Nasal cavity respiratory epithelium epithelial cell of viscerocranial mucosa (primary cell): Measurements from ENCODE around the gene TBCB. TPM values are rescaled to one million over a fixed set of nuclear protein-coding genes. Genes with fewer than 3 reads are reported as not detected.

ENCODE experiments used
- total RNA-seq: library from RNA; depleted of rRNA; stranded (reverse); fragments of >200 nt; gene quantifications from 2 replicates; pipeline ENCODE4 v1.2.3, GENCODE V29; 2014

Gene TBCB, protein sequence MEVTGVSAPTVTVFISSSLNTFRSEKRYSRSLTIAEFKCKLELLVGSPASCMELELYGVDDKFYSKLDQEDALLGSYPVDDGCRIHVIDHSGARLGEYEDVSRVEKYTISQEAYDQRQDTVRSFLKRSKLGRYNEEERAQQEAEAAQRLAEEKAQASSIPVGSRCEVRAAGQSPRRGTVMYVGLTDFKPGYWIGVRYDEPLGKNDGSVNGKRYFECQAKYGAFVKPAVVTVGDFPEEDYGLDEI
- 102 and 103 TPM in 2 replicates for total RNA-seq

DNA sequence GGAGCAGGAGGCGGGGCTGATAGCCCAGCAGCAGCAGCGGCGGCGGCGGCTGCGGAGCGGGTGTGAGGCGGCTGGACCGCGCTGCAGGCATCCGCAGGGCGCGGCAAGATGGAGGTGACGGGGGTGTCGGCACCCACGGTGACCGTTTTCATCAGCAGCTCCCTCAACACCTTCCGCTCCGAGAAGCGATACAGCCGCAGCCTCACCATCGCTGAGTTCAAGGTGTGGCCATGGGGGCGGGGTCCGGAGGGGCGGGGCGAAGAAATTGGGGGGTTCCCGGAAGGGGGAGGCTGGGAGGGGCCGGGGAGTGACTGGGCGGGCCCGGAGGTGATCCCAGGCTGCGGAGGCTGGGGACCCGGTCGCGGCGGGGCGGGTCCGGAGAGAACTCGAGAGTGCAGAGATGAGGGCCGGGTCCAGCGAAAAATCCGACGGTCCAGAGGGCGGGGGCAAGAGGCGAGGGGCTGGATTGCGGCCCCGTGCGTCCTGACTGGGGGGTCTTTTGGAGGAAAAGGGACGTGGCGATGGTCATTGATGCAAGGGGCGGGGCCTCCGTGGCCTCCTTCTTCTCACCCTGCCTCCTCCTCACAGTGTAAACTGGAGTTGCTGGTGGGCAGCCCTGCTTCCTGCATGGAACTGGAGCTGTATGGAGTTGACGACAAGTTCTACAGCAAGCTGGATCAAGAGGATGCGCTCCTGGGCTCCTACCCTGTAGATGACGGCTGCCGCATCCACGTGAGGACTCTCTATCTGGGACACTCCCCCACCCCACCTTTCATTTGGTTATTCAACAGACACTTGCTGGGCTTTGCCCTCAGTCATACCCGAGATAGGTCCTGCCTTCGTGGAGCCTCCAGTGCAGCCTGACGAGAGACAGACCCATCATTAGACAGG, at the start of gene TBCB:
Gene TBCB, plus strand, starts transcription at position 16 of the 891 bp plus-strand sequence. Its CDS starts 93 bp downstream, at position 109.

DNA sequence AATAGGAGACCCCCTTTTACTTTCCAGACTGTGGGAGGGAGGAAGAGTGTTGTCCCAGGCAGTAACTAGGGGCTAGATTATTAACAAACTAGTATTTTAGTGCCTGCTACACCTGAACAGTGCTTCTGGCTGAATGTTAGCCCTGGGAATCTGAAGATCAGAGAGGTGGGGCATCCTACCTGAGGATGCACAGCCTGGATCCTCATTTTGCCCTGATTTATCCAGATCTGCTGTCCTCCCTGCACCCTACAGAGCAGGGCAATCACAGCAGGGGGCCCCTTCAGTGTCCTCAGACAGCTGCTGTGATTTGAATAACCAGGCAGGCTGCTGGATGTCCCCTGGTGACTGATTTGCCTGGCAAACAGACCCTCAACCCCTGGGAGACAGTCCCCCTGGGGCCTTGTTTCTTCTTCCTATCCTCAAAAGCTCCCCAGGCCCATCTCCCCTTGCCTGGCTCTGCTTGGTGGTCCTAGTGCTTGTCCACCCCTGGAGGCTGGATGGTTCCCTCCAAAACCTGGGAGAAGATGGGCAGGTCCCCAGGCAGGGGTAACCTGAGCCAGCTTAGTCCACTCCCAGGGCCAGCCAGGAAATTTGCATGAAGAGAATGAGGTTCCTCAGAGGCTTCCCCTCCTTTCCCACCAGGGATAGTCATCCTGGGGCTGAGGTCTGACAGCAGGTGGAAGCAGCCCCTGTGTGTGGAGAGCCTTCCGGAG, 4.6 kb upstream of the TBCB start, which contains the start of gene OVOL3:
Gene OVOL3, plus strand, starts transcription at position 657 of the 713 bp plus-strand sequence. CDS start 60 bp downstream, outside the sequence.

DNA sequence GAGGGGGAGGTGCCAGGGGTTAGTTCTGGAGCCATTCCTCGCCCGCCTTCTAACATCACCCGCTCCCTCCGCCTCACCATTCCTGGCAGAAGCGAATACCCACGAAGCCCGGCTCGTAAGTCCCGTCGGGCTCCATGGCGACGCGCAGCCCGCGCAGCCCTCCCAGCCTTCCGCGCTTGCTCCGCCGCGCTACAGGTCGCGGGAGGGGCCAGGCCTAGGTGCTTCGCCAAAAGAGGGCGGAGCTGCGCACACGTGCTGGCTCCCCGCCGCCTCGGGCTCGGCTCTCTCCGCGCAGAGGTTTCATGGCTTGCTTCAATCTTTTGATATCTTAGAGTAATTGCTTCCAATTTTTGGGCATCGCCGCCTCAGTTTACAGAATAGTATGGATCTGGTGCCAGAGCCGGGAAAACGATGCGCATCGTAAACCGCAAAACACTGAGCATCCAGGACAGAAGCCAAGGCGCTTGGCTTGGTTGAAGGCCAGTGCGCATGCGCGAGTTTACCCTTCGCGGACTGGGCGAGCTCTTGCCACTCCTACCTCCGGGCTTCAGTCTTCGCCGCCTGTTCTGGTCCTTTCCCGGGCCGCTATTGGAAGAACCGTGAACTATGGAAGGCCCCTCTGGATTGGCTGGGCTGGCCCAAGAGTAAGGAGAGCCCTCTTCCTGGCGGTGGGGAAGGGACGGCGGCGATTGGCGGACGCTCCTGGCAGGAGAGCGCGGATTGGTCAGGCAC, 381 bp upstream of the TBCB start, which contains the start of gene POLR2I:
Gene POLR2I, minus strand, starts transcription at position 155 of the 732 bp plus-strand sequence. Its CDS starts 19 bp downstream, at position 136.

DNA sequence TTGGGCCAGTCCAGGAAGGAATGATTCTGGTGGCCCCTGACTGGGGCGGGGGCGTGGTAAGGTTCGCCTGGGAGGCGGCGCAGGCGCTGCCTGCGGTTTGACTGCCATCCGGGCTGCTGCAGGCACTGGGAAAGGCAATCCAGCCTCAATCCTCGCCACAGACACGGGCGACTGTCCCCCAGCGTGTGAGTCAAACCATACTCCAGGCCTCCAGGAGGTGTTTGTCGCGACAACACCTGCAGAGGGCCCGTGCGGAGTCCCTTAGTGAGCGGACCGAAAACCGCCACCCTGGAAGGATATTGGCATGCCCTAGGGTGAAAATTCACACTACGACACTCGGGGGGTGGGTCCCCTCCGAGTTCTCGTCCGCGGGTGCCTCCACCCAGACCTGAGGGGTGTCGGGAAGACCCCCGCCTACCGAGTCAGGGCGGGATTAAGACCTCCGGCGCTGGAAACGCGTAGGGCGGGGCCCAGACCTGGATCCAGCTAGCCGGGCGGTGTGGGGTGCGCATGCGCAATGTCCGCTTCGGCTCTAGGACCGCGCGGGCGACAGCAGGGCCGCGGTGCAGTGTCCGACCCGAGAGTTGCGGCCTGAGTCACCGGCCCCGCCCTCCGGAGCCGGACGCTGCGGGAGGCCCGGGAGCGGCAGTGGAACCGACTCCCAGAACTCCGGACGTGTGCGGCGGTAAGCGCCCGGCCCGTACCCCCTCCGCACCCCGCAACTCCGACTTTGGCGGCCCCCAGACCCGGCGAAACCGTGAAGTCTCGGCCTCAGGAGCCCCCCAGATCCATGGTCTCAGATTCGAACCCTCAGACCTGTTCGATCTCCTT, 24.4 kb downstream of the TBCB start, which contains the start of gene CAPNS1:
Gene CAPNS1, plus strand, starts transcription at position 594 of the 831 bp plus-strand sequence. CDS start 946 bp downstream, outside the sequence.

DNA sequence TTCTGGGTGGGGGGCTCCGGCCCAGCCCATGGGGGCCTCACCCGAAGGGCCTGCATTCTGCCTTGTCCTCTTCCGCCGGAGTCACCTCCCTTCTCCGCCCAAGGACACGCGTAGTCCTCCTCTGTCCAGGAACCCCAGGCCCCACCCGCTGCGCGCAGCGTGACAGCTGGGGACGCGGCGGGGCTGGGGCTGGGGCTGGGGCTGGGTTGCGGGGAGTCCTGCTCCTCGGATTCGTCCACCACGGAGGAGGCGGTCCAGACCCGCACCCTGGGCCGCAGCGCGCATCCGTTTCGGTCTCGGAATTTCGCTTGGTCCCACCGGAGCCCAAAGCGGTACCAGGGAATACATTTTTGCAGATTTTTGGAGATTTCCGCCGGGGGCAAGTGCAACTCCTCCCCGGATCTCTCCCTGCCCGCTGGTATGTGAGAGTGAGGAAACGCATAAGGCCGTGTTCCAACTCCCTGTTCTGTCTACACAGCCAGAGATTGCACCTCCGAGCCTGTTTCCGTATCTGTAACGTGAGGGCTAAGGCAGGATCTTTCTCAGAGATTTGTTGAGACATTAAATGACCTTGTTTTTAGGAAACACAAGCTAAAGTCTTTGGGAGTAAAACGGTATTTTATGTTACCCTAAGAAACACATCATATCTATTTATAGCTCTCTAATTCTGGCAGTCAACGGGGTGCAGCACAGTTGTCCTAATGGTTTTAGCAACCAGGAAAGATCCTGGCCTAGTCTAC, 37.3 kb downstream of the TBCB start, which contains the start of gene COX7A1:
Gene COX7A1, minus strand, starts transcription at position 96 of the 740 bp plus-strand sequence. Its CDS starts 40 bp downstream, at position 56.

Other genes with a start within 250 kb of the TBCB start
- gene APLP1, start 246.9 kb upstream of the TBCB start, total RNA-seq = 0.64 TPM in 1 of 2 replicates, not detected in the other
- 3.4 and 3.6 TPM in 2 replicates for gene NFKBID, start 214.9 kb upstream of the TBCB start, total RNA-seq
- gene HCST, start 212.9 kb upstream of the TBCB start, total RNA-seq = 0.14 TPM in 1 of 2 replicates, not detected in the other
- not detected in 2 replicates for gene TYROBP, start 207.2 kb upstream of the TBCB start, total RNA-seq
- 2.4 and 6.5 TPM in 2 replicates for gene LRFN3, start 179.1 kb upstream of the TBCB start, total RNA-seq
- gene SDHAF1, start 120.3 kb upstream of the TBCB start, total RNA-seq = 7.5 and 16.1 TPM in 2 replicates
- 1.4 and 5.2 TPM in 2 replicates for gene SYNE4, start 106.7 kb upstream of the TBCB start, total RNA-seq
- gene ALKBH6, start 101.3 kb upstream of the TBCB start, total RNA-seq = 12.0 and 15.4 TPM in 2 replicates
- 0.36 TPM in 1 of 2 replicates, not detected in the other for gene CLIP3, start 82.6 kb upstream of the TBCB start, total RNA-seq
- gene THAP8, start 61.2 kb upstream of the TBCB start, total RNA-seq = 2.4 and 2.8 TPM in 2 replicates
- 0.28 and 0.68 TPM in 2 replicates for gene WDR62, start 60.6 kb upstream of the TBCB start, total RNA-seq
- not detected in 2 replicates for gene OVOL3, start 4.3 kb upstream of the TBCB start, total RNA-seq
- gene POLR2I, start 593 bp upstream of the TBCB start, total RNA-seq = 63.3 and 89.9 TPM in 2 replicates
- gene CAPNS1, start 24.6 kb downstream of the TBCB start, total RNA-seq = 258 and 283 TPM in 2 replicates
- gene COX7A1, start 37.0 kb downstream of the TBCB start, total RNA-seq = not detected in 2 replicates
- gene ZNF565, start 99.2 kb downstream of the TBCB start, total RNA-seq = 7.2 and 8.7 TPM in 2 replicates
- 184 and 199 TPM in 2 replicates for gene ZNF146, start 99.6 kb downstream of the TBCB start, total RNA-seq